B cell (primary cell): ENCODE results near the gene ZNF789. TPM values are rescaled to one million over a fixed set of nuclear protein-coding genes. Genes with fewer than 3 reads are reported as not detected.

Source experiments
- ATAC-seq: fragments of 200-7000 bp; cut with Tn5 transposase; one replicate; pipeline ENCODE4 v1.10.0; 2021; ENCODE audit warnings: low read depth, mild to moderate bottlenecking, moderate number of reproducible peaks, moderate library complexity
- CTCF ChIA-PET: fragments of 350-600 bp; sonication (Branson Sonifier 250); formaldehyde crosslinking; loops from one replicate; lab custom pipeline; 2021; ENCODE audit warnings: antibody characterized with exemption, inconsistent platforms; lab: Charles Lee
- POLR2A ChIA-PET: fragments of 350-600 bp; sonication (Branson Sonifier 250); formaldehyde crosslinking; loops from one replicate; lab custom pipeline; 2021; ENCODE audit warnings: antibody characterized with exemption; lab: Charles Lee
- DNase-seq: peaks from one replicate; pipeline ENCODE4 v3.0.0; 2013
- H2AFZ ChIP-seq: 2 replicates; pipeline ENCODE4 v1.6.1; 2012; ENCODE audit warnings: mild to moderate bottlenecking, low read depth, low read length; ENCODE audit not compliant: insufficient read depth, poor library complexity, severe bottlenecking
- H3K27ac ChIP-seq, 2 donors: 1 replicate in 1 of 2; 2 replicates in 1 of 2; pipeline ENCODE4 v1.5.1; 2012 to 2013; ENCODE audit warnings: low read length in 2 of 2, mild to moderate bottlenecking in 2 of 2, moderate library complexity in 1 of 2
- H3K27me3 ChIP-seq, 4 experiments: fragments of 200-600 bp in 1 of 4; sonication (generic) in 1 of 4; replicated peaks in 1 of 4; 1 replicate in 2 of 4; 2 replicates in 2 of 4; pipeline versions ENCODE4 v1.6.1 to v1.7.0; 2013 to 2016; ENCODE audit warnings: low read length in 3 of 4, mild to moderate bottlenecking in 2 of 4, mixed read lengths in 1 of 4, moderate library complexity in 1 of 4; ENCODE audit not compliant: insufficient read depth in 4 of 4, control insufficient read depth in 3 of 4; ENCODE audit errors: control extremely low read depth in 1 of 4
- H3K36me3 ChIP-seq, 2 experiments: replicated peaks in 1 of 2; 1 replicate in 1 of 2; 2 replicates in 1 of 2; pipeline versions ENCODE4 v1.6.1 to v1.7.1; 2013; ENCODE audit warnings: low read length in 1 of 2; ENCODE audit not compliant: insufficient read depth in 2 of 2, control insufficient read depth in 1 of 2; ENCODE audit errors: control extremely low read depth in 1 of 2, extremely low read depth in 1 of 2
- H3K4me1 ChIP-seq, 2 donors: fragments of 200-600 bp in 1 of 2; sonication (generic) in 1 of 2; 1 replicate in 1 of 2; 2 replicates in 1 of 2; pipeline versions ENCODE4 v1.5.1 to v1.6.1; 2013 to 2017; ENCODE audit warnings: low read length in 2 of 2; ENCODE audit not compliant: control insufficient read depth in 2 of 2, insufficient read depth in 2 of 2
- H3K4me2 ChIP-seq: replicated peaks from 2 replicates; pipeline ENCODE3; 2012; ENCODE audit warnings: mild to moderate bottlenecking, low read depth, low read length; ENCODE audit not compliant: poor library complexity, severe bottlenecking
- H3K4me3 ChIP-seq, 5 experiments: fragments of 200-600 bp in 1 of 5; sonication (generic) in 1 of 5; 1 replicate in 3 of 5; 2 replicates in 2 of 5; pipeline versions ENCODE4 v1.5.1 to v1.7.0; 2011 to 2016; ENCODE audit warnings: low read length in 4 of 5, mild to moderate bottlenecking in 4 of 5, low read depth in 2 of 5, control low read depth in 1 of 5, moderate library complexity in 1 of 5; ENCODE audit not compliant: insufficient read depth in 1 of 5; ENCODE audit errors: control extremely low read depth in 1 of 5, extremely low read depth in 1 of 5
- H3K79me2 ChIP-seq: fragments of 200-600 bp; sonication (generic); one replicate; pipeline ENCODE4 v1.6.0; 2016; ENCODE audit warnings: low read length; ENCODE audit not compliant: control insufficient read depth, insufficient read depth
- H3K9ac ChIP-seq: fragments of 200-600 bp; sonication (generic); 2 replicates; pipeline ENCODE4 v1.6.1; 2017; ENCODE audit warnings: mild to moderate bottlenecking, low read length, moderate library complexity
- H3K9me3 ChIP-seq, 3 donors: one replicate each; pipeline versions ENCODE4 v1.6.1 to v1.7.1; 2013; ENCODE audit warnings: low read length in 2 of 3; ENCODE audit not compliant: control insufficient read depth in 2 of 3, insufficient read depth in 1 of 3; ENCODE audit errors: control extremely low read depth in 1 of 3
- H4K20me1 ChIP-seq: 2 replicates; pipeline ENCODE4 v1.6.0; 2012; ENCODE audit warnings: mild to moderate bottlenecking, low read length; ENCODE audit not compliant: insufficient read depth, control insufficient read depth, poor library complexity, severe bottlenecking
- H3K27ac Mint-ChIP-seq: one replicate; pipeline ENCODE4 v1.8.0; 2021; ENCODE audit warnings: mixed read lengths
- H3K27me3 Mint-ChIP-seq: one replicate; pipeline ENCODE4 v1.8.0; 2021; ENCODE audit warnings: mixed read lengths
- H3K4me1 Mint-ChIP-seq: one replicate; pipeline ENCODE4 v1.8.0; 2021; ENCODE audit warnings: mixed read lengths
- H3K4me3 Mint-ChIP-seq: one replicate; pipeline ENCODE4 v1.8.0; 2021; ENCODE audit warnings: mixed read lengths
- H3K9me3 Mint-ChIP-seq: one replicate; pipeline ENCODE4 v1.8.0; 2022; ENCODE audit warnings: mixed read lengths; ENCODE audit not compliant: insufficient read depth
- EZH2 ChIP-seq: IDR thresholded peaks from 2 replicates; pipeline ENCODE4 v1.6.1; 2012; ENCODE audit warnings: borderline replicate concordance, low read depth, mild to moderate bottlenecking, moderate library complexity, low read length; ENCODE audit not compliant: insufficient read depth, poor library complexity, severe bottlenecking
- WGBS: methylation state at CpG from one replicate; pipeline ENCODE4 v1.1.5; 2013; ENCODE audit warnings: missing lambda C conversion rate; ENCODE audit not compliant: insufficient coverage; 5-methylcytosine and 5-hydroxymethylcytosine counted together
- intact Hi-C: fragments of 100-400 bp; cut with micrococcal nuclease; formaldehyde crosslinking; loops from one replicate; pipeline ENCODE4 v1.10.0; 2022
- polyA plus RNA-seq: library from polyadenylated mRNA; depleted of rRNA; stranded (reverse); fragments of >200 nt; gene quantifications from 2 replicates; pipeline ENCODE4 v1.2.3, GENCODE V29; 2012
- total RNA-seq, 2 donors: library from RNA; stranded (reverse); fragments of 120-200 nt in 1 of 2; gene quantifications; 1 replicate in 1 of 2; 2 replicates in 1 of 2; pipeline versions ENCODE4 v1.2.3 to v1.2.4, GENCODE V29; 2013 to 2022
- TF ChIP-seq, protein P1 (sequence below): fragments of 200-600 bp; IDR thresholded peaks from one replicate; pipeline ENCODE4 v1.8.0; 2022; ENCODE audit warnings: antibody characterized with exemption, mild to moderate bottlenecking

ZNF789 gene
- total and polyA plus RNA-seq, 2 donors (not counting 1 experiment from before 2014, with no cell fraction given), result 16.4 to 36.7 TPM

DNA sequence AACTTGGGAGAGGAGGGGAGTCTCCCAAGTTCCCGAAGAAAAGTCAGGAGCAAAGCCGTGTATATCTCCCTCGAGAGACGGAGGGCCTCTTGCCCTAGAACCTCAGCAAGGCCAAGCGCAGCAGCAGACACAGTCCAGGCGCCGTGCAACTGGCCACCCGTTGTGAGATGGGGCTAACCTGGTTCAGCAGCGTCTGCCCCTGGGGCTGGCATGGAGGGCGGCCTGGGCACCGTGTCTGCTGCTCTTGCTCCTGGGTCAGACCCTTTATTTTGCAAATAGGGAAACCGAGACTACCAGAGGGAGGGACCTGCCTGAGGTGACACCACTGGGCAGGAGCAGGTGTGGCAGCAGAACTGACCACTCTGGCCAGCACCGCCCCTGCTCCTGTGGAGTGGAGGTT, 20.1 kb upstream of the ZNF789 start:
- Histone ChIP-seq H3K36me3 (peaks cover 0 to 71% of the 10 kb centered on the region in 2 experiments), H3K27ac (no peak overlapping the region), H3K27me3 (no peaks in the 10 kb centered on the region), H3K9ac (no peak overlapping the region), H3K4me1 (no peaks in the 10 kb centered on the region), H3K4me2 (no peak overlapping the region), H2AFZ (no peak overlapping the region), H3K79me2 (peaks cover 44% of the 10 kb centered on the region), H4K20me1 (peaks cover 12% of the 10 kb centered on the region), H3K4me3 (no peak overlapping the region), H3K9me3 (no peaks in the 10 kb centered on the region)
- H3K9me3 Mint-ChIP-seq, result no peaks in the 10 kb centered on the region
- no peak overlapping the region for H3K27ac Mint-ChIP-seq
- ATAC-seq (no peak), DNase-seq (no peak)
- no peaks in the 10 kb centered on the region for H3K4me1 Mint-ChIP-seq
- 98% methylated on average over 13 of the region's 13 CpGs for WGBS
- TF ChIP-seq, protein P1, sequence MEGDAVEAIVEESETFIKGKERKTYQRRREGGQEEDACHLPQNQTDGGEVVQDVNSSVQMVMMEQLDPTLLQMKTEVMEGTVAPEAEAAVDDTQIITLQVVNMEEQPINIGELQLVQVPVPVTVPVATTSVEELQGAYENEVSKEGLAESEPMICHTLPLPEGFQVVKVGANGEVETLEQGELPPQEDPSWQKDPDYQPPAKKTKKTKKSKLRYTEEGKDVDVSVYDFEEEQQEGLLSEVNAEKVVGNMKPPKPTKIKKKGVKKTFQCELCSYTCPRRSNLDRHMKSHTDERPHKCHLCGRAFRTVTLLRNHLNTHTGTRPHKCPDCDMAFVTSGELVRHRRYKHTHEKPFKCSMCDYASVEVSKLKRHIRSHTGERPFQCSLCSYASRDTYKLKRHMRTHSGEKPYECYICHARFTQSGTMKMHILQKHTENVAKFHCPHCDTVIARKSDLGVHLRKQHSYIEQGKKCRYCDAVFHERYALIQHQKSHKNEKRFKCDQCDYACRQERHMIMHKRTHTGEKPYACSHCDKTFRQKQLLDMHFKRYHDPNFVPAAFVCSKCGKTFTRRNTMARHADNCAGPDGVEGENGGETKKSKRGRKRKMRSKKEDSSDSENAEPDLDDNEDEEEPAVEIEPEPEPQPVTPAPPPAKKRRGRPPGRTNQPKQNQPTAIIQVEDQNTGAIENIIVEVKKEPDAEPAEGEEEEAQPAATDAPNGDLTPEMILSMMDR, result no peak
- no peak for TF ChIP-seq EZH2
- H3K4me3 Mint-ChIP-seq, result no peak overlapping the region
- H3K27me3 Mint-ChIP-seq, result no peaks in the 10 kb centered on the region
- CTCF ChIA-PET, result no interaction called here
- POLR2A ChIA-PET, result no interaction called here
- intact Hi-C loops, result no loop called here

DNA sequence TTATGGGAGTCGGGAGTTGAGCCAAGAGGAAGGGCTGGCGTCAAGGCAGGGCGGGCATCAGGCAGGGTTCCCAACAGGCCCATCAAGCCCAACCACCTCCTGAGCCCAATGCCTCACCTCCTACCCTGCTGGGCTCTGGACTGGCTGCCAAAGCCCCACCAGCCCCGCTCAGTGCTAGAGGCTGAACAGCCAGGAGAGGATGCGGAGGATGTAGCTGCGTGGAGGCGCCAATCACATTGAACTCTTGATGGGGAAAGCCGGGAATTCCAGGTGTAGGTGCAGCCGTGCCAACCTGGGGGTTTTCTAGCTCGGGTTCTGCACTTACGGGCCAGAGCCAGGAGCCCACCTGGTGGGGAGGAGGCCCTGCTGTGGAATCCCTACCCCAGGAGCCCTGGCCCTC, 19.6 kb upstream of the ZNF789 start:
- ATAC-seq (no peak), DNase-seq (no peak)
- no peaks in the 10 kb centered on the region for H3K9me3 Mint-ChIP-seq
- no peak overlapping the region for H3K9ac ChIP-seq
- H4K20me1 ChIP-seq, result peaks cover 17% of the 10 kb centered on the region
- WGBS, result over 99% methylated on average over 11 of the region's 11 CpGs
- no peak overlapping the region for H3K4me3 ChIP-seq
- intact Hi-C loops, result no loop called here
- H2AFZ ChIP-seq, result no peak overlapping the region
- TF ChIP-seq, protein P1, result no peak
- no peak for TF ChIP-seq EZH2
- peaks cover 0 to 71% of the 10 kb centered on the region in 2 experiments for H3K36me3 ChIP-seq
- CTCF ChIA-PET, result no interaction called here
- H3K79me2 ChIP-seq, result peaks cover 48% of the 10 kb centered on the region
- H3K4me2 ChIP-seq, result no peak overlapping the region
- no peaks in the 10 kb centered on the region for H3K4me1 ChIP-seq
- H3K4me1 Mint-ChIP-seq, result no peaks in the 10 kb centered on the region
- no peak overlapping the region for H3K4me3 Mint-ChIP-seq
- H3K27me3 Mint-ChIP-seq, result no peaks in the 10 kb centered on the region
- no peak overlapping the region for H3K27ac ChIP-seq
- POLR2A ChIA-PET, result no interaction called here
- no peaks in the 10 kb centered on the region for H3K9me3 ChIP-seq
- no peak overlapping the region for H3K27ac Mint-ChIP-seq
- no peaks in the 10 kb centered on the region for H3K27me3 ChIP-seq
